Measurements from ENCODE around the gene GABRA5. TPM values are rescaled to one million over a fixed set of nuclear protein-coding genes. Genes with fewer than 3 reads are reported as not detected.

GABRA5 gene
- total and polyA plus RNA-seq, 2 of the 4 experiments (the other 2 are of a cell fraction), result 4.0 to 7.3 TPM

- no peak overlapping the region for H2BK20ac ChIP-seq (ENCODE audit: low read depth, low read length)
- H3K9me3 ChIP-seq (ENCODE audit: control insufficient read depth, insufficient read depth, low read length), result peaks cover 38% of the 10 kb centered on the region
- dilution Hi-C loops (cut with HindIII; ENCODE audit: low sequenced_read_pairs, unreplicated experiment), result no loop called here
- H2AK5ac ChIP-seq (ENCODE audit: low read depth, low read length), result no peak overlapping the region
- H3K18ac ChIP-seq (ENCODE audit: low read depth, low read length), result no peak overlapping the region
- H2AK9ac ChIP-seq (replicated peaks; ENCODE audit: low read depth, low read length, poor library complexity), result no peak overlapping the region
- H3K27ac ChIP-seq (ENCODE audit: insufficient read depth, low read length), result no peak overlapping the region
- TF ChIP-seq MXI1 (IDR thresholded peaks at IDR 0.05; ENCODE audit: borderline replicate concordance, low read depth, low read length), result no peak
- TF ChIP-seq FOS (IDR thresholded peaks at IDR 0.05; ENCODE audit: low read depth, low read length), result no peak
- no peak for TF ChIP-seq POLR2A (IDR thresholded peaks at IDR 0.05; ENCODE audit: low read depth, low read length)
- no peak for TF ChIP-seq NFE2L2 (IDR thresholded peaks at IDR 0.05; ENCODE audit: low read depth, low read length)
- TF ChIP-seq RCOR1 (IDR thresholded peaks at IDR 0.05; ENCODE audit: insufficient replicate concordance, low read length), result no peak
- TF ChIP-seq, protein P1, sequence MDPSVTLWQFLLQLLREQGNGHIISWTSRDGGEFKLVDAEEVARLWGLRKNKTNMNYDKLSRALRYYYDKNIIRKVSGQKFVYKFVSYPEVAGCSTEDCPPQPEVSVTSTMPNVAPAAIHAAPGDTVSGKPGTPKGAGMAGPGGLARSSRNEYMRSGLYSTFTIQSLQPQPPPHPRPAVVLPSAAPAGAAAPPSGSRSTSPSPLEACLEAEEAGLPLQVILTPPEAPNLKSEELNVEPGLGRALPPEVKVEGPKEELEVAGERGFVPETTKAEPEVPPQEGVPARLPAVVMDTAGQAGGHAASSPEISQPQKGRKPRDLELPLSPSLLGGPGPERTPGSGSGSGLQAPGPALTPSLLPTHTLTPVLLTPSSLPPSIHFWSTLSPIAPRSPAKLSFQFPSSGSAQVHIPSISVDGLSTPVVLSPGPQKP (IDR thresholded peaks at IDR 0.05; ENCODE audit: borderline replicate concordance, low read depth, low read length), result no peak
- no peak for TF ChIP-seq RFX5 (IDR thresholded peaks at IDR 0.05; ENCODE audit: low read depth, low read length)
- no peak for TF ChIP-seq RAD21 (IDR thresholded peaks at IDR 0.05; ENCODE audit: low read length)
- no peak overlapping the region for H3K56ac ChIP-seq (ENCODE audit: extremely low read depth, insufficient read depth, low read length)
- no peaks in the 10 kb centered on the region for H3K36me3 ChIP-seq (ENCODE audit: control insufficient read depth, insufficient read depth, low read length)
- no peak overlapping the region for H4K5ac ChIP-seq (ENCODE audit: low read depth, low read length)
- H3K14ac ChIP-seq (replicated peaks; ENCODE audit: low read depth, low read length), result no peak overlapping the region
- H3K9me1 ChIP-seq (ENCODE audit: insufficient read depth, low read length), result no peaks in the 10 kb centered on the region
- no peak for ATAC-seq (ENCODE audit: low read depth)
- H3K27me3 ChIP-seq (ENCODE audit: control insufficient read depth, insufficient read depth, low read length), result no peaks in the 10 kb centered on the region
- no peak overlapping the region for H3K9ac ChIP-seq (ENCODE audit: low read depth, low read length)
- no peak overlapping the region for H4K8ac ChIP-seq (ENCODE audit: low read depth in 2 of 2, low read length in 2 of 2)
- POLR2A ChIA-PET (ENCODE audit: unreplicated experiment), result no interaction called here
- no CpG with 5 or more reads among the region's 13 CpGs for WGBS, 2 experiments (ENCODE audit: extremely low coverage in 2 of 2, insufficient read length in 1 of 2)
- H2BK15ac ChIP-seq (ENCODE audit: low read depth, low read length), result no peak overlapping the region
- H4K91ac ChIP-seq (ENCODE audit: insufficient read depth, low read depth, low read length), result no peak overlapping the region
- no peak overlapping the region for H3K4me2 ChIP-seq (ENCODE audit: low read depth, low read length)
- CTCF ChIA-PET, result no interaction called here
- no peaks in the 10 kb centered on the region for H3K4me1 ChIP-seq (ENCODE audit: control insufficient read depth, insufficient read depth, low read length)
- no peak overlapping the region for H2AFZ ChIP-seq (replicated peaks; ENCODE audit: low read length, poor library complexity)
- H3K23ac ChIP-seq (ENCODE audit: low read depth, low read length), result no peak overlapping the region
- no peak overlapping the region for H2BK5ac ChIP-seq (ENCODE audit: low read depth, low read length, poor library complexity, severe bottlenecking)
- H2BK120ac ChIP-seq (ENCODE audit: low read depth, low read length), result no peak overlapping the region
- no peak overlapping the region for H3K4ac ChIP-seq (ENCODE audit: low read depth, low read length)
- intact Hi-C loops (cut with micrococcal nuclease), result no loop called here
- no peak for DNase-seq
- H3K4me3 ChIP-seq (ENCODE audit: insufficient read depth, low read depth, low read length), result no peak overlapping the region
- no TSS peak for BruUV-seq (replicated peaks)
- no peaks in the 10 kb centered on the region for H3K79me1 ChIP-seq (ENCODE audit: low read depth in 1 of 2, low read length in 2 of 2)
- in situ Hi-C loops (cut with MboI; ENCODE audit: low sequenced_read_pairs), result no loop called here
- no peaks in the 10 kb centered on the region for H4K20me1 ChIP-seq (ENCODE audit: insufficient read depth, low read length)
Measured at GRCh38 chr15:26937134-26937533, 70.3 kb downstream of the GABRA5 start.

Data from IMR-90 (cell line).